Testis (tissue), 2 donors: ENCODE results near the gene UQCRH.

Source experiments
- POLR2A ChIP-seq: fragments of 450-650 bp; IDR thresholded peaks from one replicate; pipeline ENCODE4 v1.6.1; 2017; ENCODE audit warnings: antibody characterized with exemption, mild to moderate bottlenecking, moderate library complexity
- TF ChIP-seq, protein P1 (sequence below), 3 experiments: fragments of 450-650 bp in 2 of 3; fragments of 200-600 bp in 1 of 3; sonication (generic) in 1 of 3; IDR thresholded peaks; one replicate each; pipeline ENCODE4 v1.5.1; 2016 to 2019; ENCODE audit warnings: antibody characterized with exemption in 3 of 3, mild to moderate bottlenecking in 2 of 3, moderate library complexity in 1 of 3

GRCh38 chr1:46315669-46316403, 12.3 kb downstream of the UQCRH start:
- TF ChIP-seq, protein P1, sequence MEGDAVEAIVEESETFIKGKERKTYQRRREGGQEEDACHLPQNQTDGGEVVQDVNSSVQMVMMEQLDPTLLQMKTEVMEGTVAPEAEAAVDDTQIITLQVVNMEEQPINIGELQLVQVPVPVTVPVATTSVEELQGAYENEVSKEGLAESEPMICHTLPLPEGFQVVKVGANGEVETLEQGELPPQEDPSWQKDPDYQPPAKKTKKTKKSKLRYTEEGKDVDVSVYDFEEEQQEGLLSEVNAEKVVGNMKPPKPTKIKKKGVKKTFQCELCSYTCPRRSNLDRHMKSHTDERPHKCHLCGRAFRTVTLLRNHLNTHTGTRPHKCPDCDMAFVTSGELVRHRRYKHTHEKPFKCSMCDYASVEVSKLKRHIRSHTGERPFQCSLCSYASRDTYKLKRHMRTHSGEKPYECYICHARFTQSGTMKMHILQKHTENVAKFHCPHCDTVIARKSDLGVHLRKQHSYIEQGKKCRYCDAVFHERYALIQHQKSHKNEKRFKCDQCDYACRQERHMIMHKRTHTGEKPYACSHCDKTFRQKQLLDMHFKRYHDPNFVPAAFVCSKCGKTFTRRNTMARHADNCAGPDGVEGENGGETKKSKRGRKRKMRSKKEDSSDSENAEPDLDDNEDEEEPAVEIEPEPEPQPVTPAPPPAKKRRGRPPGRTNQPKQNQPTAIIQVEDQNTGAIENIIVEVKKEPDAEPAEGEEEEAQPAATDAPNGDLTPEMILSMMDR (IDR thresholded peaks at IDR 0.05), result no peak
- no peak for TF ChIP-seq POLR2A
